K562 (cell line): Measurements from ENCODE around the gene LXN. TPM values are rescaled to one million over a fixed set of nuclear protein-coding genes. Genes with fewer than 3 reads are reported as not detected.

Experiments used
- ATAC-seq: fragments of 200-7000 bp; cut with Tn5 transposase; 3 replicates; pipeline ENCODE4 v1.9.1; 2020; ENCODE audit warnings: moderate library complexity
- BruUV-seq: library from RNA; stranded (reverse); fragments of 400-500 nt; replicated peaks from 2 replicates; lab custom pipeline; 2021; lab: Mats Ljungman, UMichigan
- CTCF ChIA-PET: fragments of 300-600 bp; formaldehyde crosslinking; extraction: SDS; loops from one replicate; lab custom pipeline; 2021; ENCODE audit warnings: low intra/inter-chr PET ratio; lab: Yijun Ruan, JAX
- POLR2A ChIA-PET: fragments of 300-600, 350-650 bp; sonication (Branson Sonifier 250); formaldehyde crosslinking; extraction: SDS; loops from one replicate; lab custom pipeline; 2021; ENCODE audit warnings: antibody characterized with exemption, inconsistent platforms; lab: Yijun Ruan, JAX
- DNase-seq, 4 experiments: peaks; one replicate each; pipeline versions ENCODE4 v3.0.0 to v3.0.0-alpha.2; 2011 to 2018; ENCODE audit warnings: low spot score in 3 of 4, mixed read lengths in 3 of 4; ENCODE audit errors: extremely low read depth in 1 of 4
- FAIRE-seq: peaks from 2 replicates; lab custom pipeline; 2011; peaks lifted over from hg19 to GRCh38; lab: Jason Lieb, UNC
- H2AFZ ChIP-seq: 2 replicates; pipeline ENCODE4 v1.6.0; 2011; ENCODE audit warnings: low read depth, low read length, control low read depth, inconsistent platforms
- H3K27ac ChIP-seq: fragments of 200-600 bp; 3 replicates; pipeline ENCODE4 v1.8.0; 2011; ENCODE audit warnings: low read depth, mild to moderate bottlenecking, control low read depth, inconsistent platforms, low read length, moderate library complexity, mixed read lengths; ENCODE audit errors: extremely low read depth
- H3K27me3 ChIP-seq, 2 experiments: fragments of 300-600 bp in 1 of 2; 2 replicates in 1 of 2; 3 replicates in 1 of 2; pipeline versions ENCODE4 v1.6.0 to v1.8.0; 2011; ENCODE audit warnings: inconsistent platforms in 2 of 2, low read length in 2 of 2, mild to moderate bottlenecking in 1 of 2, mixed read lengths in 1 of 2, moderate library complexity in 1 of 2; ENCODE audit not compliant: control insufficient read depth in 2 of 2, insufficient read depth in 2 of 2
- H3K36me3 ChIP-seq: fragments of 300-600 bp; 3 replicates; pipeline ENCODE4 v1.8.0; 2011; ENCODE audit warnings: mild to moderate bottlenecking, low read length, inconsistent platforms; ENCODE audit not compliant: control insufficient read depth, insufficient read depth
- H3K4me1 ChIP-seq, 2 experiments: fragments of 200-600 bp in 1 of 2; replicated peaks in 1 of 2; 2 replicates in 1 of 2; 3 replicates in 1 of 2; pipeline versions ENCODE4 v1.5.1 to v1.8.0; 2011; ENCODE audit warnings: inconsistent platforms in 2 of 2, low read length in 2 of 2, mild to moderate bottlenecking in 1 of 2, mixed read lengths in 1 of 2, moderate library complexity in 1 of 2; ENCODE audit not compliant: control insufficient read depth in 2 of 2, insufficient read depth in 2 of 2
- H3K4me2 ChIP-seq: 2 replicates; pipeline ENCODE4 v1.6.1; 2011; ENCODE audit warnings: low read length, control low read depth, inconsistent platforms, mixed read lengths; ENCODE audit not compliant: insufficient read depth
- H3K4me3 ChIP-seq: fragments of 200-600 bp; sonication (generic), shearing (Covaris generic); 2 replicates; pipeline ENCODE4 v1.5.1; 2016; ENCODE audit warnings: control low read depth, inconsistent platforms
- H3K79me2 ChIP-seq: fragments of 200-600 bp; 3 replicates; pipeline ENCODE4 v1.8.0; 2011; ENCODE audit warnings: low read length, inconsistent platforms; ENCODE audit not compliant: control insufficient read depth, insufficient read depth
- H3K9ac ChIP-seq, 2 experiments: 2 replicates each; pipeline versions ENCODE4 v1.6.0 to v1.6.1; 2011; ENCODE audit warnings: low read depth in 2 of 2, low read length in 2 of 2, control low read depth in 1 of 2, inconsistent platforms in 1 of 2, mild to moderate bottlenecking in 1 of 2, mixed read lengths in 1 of 2; ENCODE audit not compliant: insufficient read depth in 1 of 2
- H3K9me1 ChIP-seq: one replicate; pipeline ENCODE4 v1.6.0; 2011; ENCODE audit warnings: inconsistent platforms, mild to moderate bottlenecking, low read length, moderate library complexity; ENCODE audit not compliant: control insufficient read depth, insufficient read depth
- H3K9me3 ChIP-seq: replicated peaks from 2 replicates; pipeline ENCODE4 v1.5.1; 2011; ENCODE audit warnings: low read depth, low read length, inconsistent platforms; ENCODE audit not compliant: control insufficient read depth, insufficient read depth
- H4K20me1 ChIP-seq: replicated peaks from 2 replicates; pipeline ENCODE4 v1.6.1; 2011; ENCODE audit warnings: low read length, inconsistent platforms, mixed read lengths; ENCODE audit not compliant: control insufficient read depth, insufficient read depth
- NUFIP1 ChIP-seq: fragments of 450-650 bp; IDR thresholded peaks from 2 replicates; pipeline ENCODE4 v1.6.1; 2018; ENCODE audit not compliant: partially characterized antibody
- PML ChIP-seq: IDR thresholded peaks from 2 replicates; pipeline ENCODE4 v1.6.1; 2012; ENCODE audit warnings: low read length, inconsistent platforms
- SIX5 ChIP-seq, 2 experiments: IDR thresholded peaks; 2 replicates each; pipeline ENCODE4 v1.6.1; 2011; ENCODE audit warnings: low read length in 2 of 2, borderline replicate concordance in 1 of 2, low read depth in 1 of 2, mild to moderate bottlenecking in 1 of 2, moderate library complexity in 1 of 2; ENCODE audit not compliant: insufficient read depth in 1 of 2
- WGBS: fragments of 100-300 bp; shearing (Covaris generic); methylation state at CpG from one replicate; pipeline ENCODE4 v1.1.6; 2016; ENCODE audit warnings: low coverage, mixed read lengths; ENCODE audit not compliant: insufficient coverage; ENCODE audit errors: missing lambda C conversion rate; 5-methylcytosine and 5-hydroxymethylcytosine counted together
- in situ Hi-C: fragments of 300-500 bp; cut with MboI; formaldehyde crosslinking; loops from 4 replicates; pipeline ENCODE4 v1.15.0; 2018; ENCODE audit warnings: inconsistent platforms, mixed read lengths
- intact Hi-C: fragments of 100-400 bp; cut with micrococcal nuclease; formaldehyde crosslinking; loops from 2 replicates; pipeline ENCODE4 v1.14.2; 2022
- polyA plus RNA-seq, 8 experiments: library from polyadenylated mRNA; depleted of rRNA in 4 of 8; stranded (reverse) in 5 of 8; unstranded in 3 of 8; fragments of >200 nt; fragmentation: Nextera tagmentation in 2 of 8; fragmentation: Illumina TruSeq in 1 of 8; extraction: Ambion mirVana in 2 of 8; extraction: Trizol in 1 of 8; gene quantifications; 2 replicates each; pipeline versions ENCODE4 v1.2.1 to v1.2.3, GENCODE V29; 2011 to 2014; ENCODE audit warnings: inconsistent platforms in 1 of 8, missing spikeins in 1 of 8
- total RNA-seq, 7 experiments: library from RNA; depleted of rRNA in 6 of 7; stranded (reverse); fragments of >200 nt in 6 of 7; fragmentation: Illumina TruSeq in 2 of 7; extraction: Trizol in 2 of 7; gene quantifications; 2 replicates each; pipeline versions ENCODE4 v1.2.1 to v1.2.3, GENCODE V29; 2011 to 2021; ENCODE audit warnings: low replicate concordance in 1 of 7
- TF ChIP-seq, protein P1 (sequence below): sonication (generic); IDR thresholded peaks from 2 replicates; pipeline ENCODE4 v1.6.1; 2016
- TF ChIP-seq, protein P2 (sequence below): fragments of 450-650 bp; IDR thresholded peaks from 2 replicates; pipeline ENCODE4 v1.7.1; 2018; ENCODE audit warnings: mild to moderate bottlenecking, low read depth; ENCODE audit not compliant: partially characterized antibody
- TF ChIP-seq, protein P3 (sequence below): fragments of 200-800 bp; sonication (Bioruptor generic); IDR thresholded peaks from 2 replicates; pipeline ENCODE4 v1.6.1; 2016; ENCODE audit warnings: missing genetic modification characterization, missing compliant biosample characterization
- TF ChIP-seq, protein P4 (sequence below), 2 experiments: fragments of 450-650 bp; IDR thresholded peaks; 2 replicates each; pipeline ENCODE4 v1.6.1; 2016
- TF ChIP-seq, protein P5 (sequence below): fragments of 250-450 bp; sonication (Bioruptor Pico); IDR thresholded peaks from 2 replicates; pipeline ENCODE4 v1.6.1; 2021; ENCODE audit warnings: mild to moderate bottlenecking

The LXN gene
- total and polyA plus RNA-seq, 9 of the 15 experiments (the other 6 are each of a cell fraction or from before 2014, with no cell fraction given), result 0.08 to 0.13 TPM; not detected in 7

DNA sequence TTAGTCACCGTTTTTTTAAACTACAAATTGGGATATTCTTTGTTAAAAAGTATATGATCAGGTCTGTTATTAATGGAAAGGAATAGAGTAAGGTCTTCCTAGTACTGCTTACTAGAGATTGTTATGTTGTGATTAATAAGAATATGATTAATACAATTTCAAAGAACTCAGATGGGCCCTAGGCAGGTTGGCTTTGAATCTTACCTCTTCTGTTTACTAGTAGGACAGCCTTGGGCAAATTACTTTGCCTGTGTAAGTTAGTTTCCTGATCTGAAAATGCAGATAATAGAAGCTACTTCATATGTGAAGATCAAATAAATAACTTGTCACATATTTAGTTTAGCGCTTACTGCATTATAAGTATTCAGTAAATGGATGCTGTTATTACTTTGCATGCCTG lies 21.3 kb downstream of the LXN start:
- WGBS, result 97% methylated on average over 2 of the region's 2 CpGs
- BruUV-seq, result no TSS peak
- H2AFZ ChIP-seq, result no peak overlapping the region
- H3K36me3 ChIP-seq, result peaks cover 85% of the 10 kb centered on the region
- peaks cover 0 to 5% of the 10 kb centered on the region in 2 experiments; a peak in 1 of 5 replicates for H3K4me1 ChIP-seq
- TF ChIP-seq, protein P1, sequence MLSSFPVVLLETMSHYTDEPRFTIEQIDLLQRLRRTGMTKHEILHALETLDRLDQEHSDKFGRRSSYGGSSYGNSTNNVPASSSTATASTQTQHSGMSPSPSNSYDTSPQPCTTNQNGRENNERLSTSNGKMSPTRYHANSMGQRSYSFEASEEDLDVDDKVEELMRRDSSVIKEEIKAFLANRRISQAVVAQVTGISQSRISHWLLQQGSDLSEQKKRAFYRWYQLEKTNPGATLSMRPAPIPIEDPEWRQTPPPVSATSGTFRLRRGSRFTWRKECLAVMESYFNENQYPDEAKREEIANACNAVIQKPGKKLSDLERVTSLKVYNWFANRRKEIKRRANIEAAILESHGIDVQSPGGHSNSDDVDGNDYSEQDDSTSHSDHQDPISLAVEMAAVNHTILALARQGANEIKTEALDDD, result no peak
- TF ChIP-seq, protein P2, sequence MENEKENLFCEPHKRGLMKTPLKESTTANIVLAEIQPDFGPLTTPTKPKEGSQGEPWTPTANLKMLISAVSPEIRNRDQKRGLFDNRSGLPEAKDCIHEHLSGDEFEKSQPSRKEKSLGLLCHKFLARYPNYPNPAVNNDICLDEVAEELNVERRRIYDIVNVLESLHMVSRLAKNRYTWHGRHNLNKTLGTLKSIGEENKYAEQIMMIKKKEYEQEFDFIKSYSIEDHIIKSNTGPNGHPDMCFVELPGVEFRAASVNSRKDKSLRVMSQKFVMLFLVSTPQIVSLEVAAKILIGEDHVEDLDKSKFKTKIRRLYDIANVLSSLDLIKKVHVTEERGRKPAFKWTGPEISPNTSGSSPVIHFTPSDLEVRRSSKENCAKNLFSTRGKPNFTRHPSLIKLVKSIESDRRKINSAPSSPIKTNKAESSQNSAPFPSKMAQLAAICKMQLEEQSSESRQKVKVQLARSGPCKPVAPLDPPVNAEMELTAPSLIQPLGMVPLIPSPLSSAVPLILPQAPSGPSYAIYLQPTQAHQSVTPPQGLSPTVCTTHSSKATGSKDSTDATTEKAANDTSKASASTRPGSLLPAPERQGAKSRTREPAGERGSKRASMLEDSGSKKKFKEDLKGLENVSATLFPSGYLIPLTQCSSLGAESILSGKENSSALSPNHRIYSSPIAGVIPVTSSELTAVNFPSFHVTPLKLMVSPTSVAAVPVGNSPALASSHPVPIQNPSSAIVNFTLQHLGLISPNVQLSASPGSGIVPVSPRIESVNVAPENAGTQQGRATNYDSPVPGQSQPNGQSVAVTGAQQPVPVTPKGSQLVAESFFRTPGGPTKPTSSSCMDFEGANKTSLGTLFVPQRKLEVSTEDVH, result no peak
- TF ChIP-seq, protein P3, sequence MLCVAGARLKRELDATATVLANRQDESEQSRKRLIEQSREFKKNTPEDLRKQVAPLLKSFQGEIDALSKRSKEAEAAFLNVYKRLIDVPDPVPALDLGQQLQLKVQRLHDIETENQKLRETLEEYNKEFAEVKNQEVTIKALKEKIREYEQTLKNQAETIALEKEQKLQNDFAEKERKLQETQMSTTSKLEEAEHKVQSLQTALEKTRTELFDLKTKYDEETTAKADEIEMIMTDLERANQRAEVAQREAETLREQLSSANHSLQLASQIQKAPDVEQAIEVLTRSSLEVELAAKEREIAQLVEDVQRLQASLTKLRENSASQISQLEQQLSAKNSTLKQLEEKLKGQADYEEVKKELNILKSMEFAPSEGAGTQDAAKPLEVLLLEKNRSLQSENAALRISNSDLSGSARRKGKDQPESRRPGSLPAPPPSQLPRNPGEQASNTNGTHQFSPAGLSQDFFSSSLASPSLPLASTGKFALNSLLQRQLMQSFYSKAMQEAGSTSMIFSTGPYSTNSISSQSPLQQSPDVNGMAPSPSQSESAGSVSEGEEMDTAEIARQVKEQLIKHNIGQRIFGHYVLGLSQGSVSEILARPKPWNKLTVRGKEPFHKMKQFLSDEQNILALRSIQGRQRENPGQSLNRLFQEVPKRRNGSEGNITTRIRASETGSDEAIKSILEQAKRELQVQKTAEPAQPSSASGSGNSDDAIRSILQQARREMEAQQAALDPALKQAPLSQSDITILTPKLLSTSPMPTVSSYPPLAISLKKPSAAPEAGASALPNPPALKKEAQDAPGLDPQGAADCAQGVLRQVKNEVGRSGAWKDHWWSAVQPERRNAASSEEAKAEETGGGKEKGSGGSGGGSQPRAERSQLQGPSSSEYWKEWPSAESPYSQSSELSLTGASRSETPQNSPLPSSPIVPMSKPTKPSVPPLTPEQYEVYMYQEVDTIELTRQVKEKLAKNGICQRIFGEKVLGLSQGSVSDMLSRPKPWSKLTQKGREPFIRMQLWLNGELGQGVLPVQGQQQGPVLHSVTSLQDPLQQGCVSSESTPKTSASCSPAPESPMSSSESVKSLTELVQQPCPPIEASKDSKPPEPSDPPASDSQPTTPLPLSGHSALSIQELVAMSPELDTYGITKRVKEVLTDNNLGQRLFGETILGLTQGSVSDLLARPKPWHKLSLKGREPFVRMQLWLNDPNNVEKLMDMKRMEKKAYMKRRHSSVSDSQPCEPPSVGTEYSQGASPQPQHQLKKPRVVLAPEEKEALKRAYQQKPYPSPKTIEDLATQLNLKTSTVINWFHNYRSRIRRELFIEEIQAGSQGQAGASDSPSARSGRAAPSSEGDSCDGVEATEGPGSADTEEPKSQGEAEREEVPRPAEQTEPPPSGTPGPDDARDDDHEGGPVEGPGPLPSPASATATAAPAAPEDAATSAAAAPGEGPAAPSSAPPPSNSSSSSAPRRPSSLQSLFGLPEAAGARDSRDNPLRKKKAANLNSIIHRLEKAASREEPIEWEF (CRISPR knock-in tag), result no peak
- TF ChIP-seq, protein P4, sequence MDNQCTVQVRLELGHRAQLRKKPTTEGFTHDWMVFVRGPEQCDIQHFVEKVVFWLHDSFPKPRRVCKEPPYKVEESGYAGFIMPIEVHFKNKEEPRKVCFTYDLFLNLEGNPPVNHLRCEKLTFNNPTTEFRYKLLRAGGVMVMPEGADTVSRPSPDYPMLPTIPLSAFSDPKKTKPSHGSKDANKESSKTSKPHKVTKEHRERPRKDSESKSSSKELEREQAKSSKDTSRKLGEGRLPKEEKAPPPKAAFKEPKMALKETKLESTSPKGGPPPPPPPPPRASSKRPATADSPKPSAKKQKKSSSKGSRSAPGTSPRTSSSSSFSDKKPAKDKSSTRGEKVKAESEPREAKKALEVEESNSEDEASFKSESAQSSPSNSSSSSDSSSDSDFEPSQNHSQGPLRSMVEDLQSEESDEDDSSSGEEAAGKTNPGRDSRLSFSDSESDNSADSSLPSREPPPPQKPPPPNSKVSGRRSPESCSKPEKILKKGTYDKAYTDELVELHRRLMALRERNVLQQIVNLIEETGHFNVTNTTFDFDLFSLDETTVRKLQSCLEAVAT (IDR thresholded peaks at IDR 0.05), result no peak
- TF ChIP-seq, protein P5, sequence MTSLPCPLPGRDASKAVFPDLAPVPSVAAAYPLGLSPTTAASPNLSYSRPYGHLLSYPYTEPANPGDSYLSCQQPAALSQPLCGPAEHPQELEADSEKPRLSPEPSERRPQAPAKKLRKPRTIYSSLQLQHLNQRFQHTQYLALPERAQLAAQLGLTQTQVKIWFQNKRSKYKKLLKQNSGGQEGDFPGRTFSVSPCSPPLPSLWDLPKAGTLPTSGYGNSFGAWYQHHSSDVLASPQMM (CRISPR knock-in tag), result no peak
- TF ChIP-seq NUFIP1, result no peak
- no peak for TF ChIP-seq PML
- no peak for TF ChIP-seq SIX5 (IDR thresholded peaks at IDR 0.05; ENCODE audit: borderline replicate concordance in 1 of 2, insufficient read depth in 1 of 2, low read depth in 1 of 2, low read length in 2 of 2)
- no peak overlapping the region for H3K9ac ChIP-seq
- DNase-seq (no peak), ATAC-seq (no peak), FAIRE-seq (no peak)
- H3K9me3 ChIP-seq, result no peaks in the 10 kb centered on the region
- H3K4me3 ChIP-seq, result no peak overlapping the region
- intact Hi-C loops, result no loop called here
- H3K79me2 ChIP-seq, result peaks cover 25% of the 10 kb centered on the region
- no peaks in the 10 kb centered on the region for H3K9me1 ChIP-seq
- in situ Hi-C loops, result no loop called here
- H3K27me3 ChIP-seq, result no peaks in the 10 kb centered on the region
- H4K20me1 ChIP-seq, result no peaks in the 10 kb centered on the region
- no peak overlapping the region for H3K27ac ChIP-seq
- ChIA-PET CTCF (interaction anchor here (0.6 kb wide), 1 partner anchor 1447 kb away, joined by 3 read pairs; no protein-coding TSS in a partner anchor), POLR2A (interaction anchor here (0.7 kb wide), 1 partner anchor 80 kb away, joined by 3 read pairs; the partner anchor contains the start of gene MLF1)
- H3K4me2 ChIP-seq, result no peak overlapping the region
